GM23338 (cell line): Measurements from ENCODE around the gene WDR38.

Source experiments
- CREB1 ChIP-seq: fragments of 250-450 bp; sonication (Bioruptor Pico); IDR thresholded peaks from 2 replicates; pipeline ENCODE4 v1.5.0; 2020; ENCODE audit warnings: low read depth, mild to moderate bottlenecking, moderate library complexity
- CTCF ChIP-seq, 2 experiments: fragments of 200-600 bp in 1 of 2; sonication (generic) in 1 of 2; conservative IDR thresholded peaks; 2 replicates each; pipeline versions ENCODE4 v1.5.1 to v1.6.1; 2016 to 2017; ENCODE audit warnings: antibody characterized with exemption in 2 of 2, low read depth in 2 of 2, mild to moderate bottlenecking in 2 of 2, moderate library complexity in 1 of 2
- EZH2 ChIP-seq: fragments of 200-600 bp; sonication (generic); IDR thresholded peaks from one replicate; pipeline ENCODE4 v1.8.0; 2017; ENCODE audit warnings: antibody characterized with exemption, mild to moderate bottlenecking, low read depth; ENCODE audit not compliant: unreplicated experiment
- EZH2phosphoT487 ChIP-seq: fragments of 200-600 bp; sonication (generic); IDR thresholded peaks from one replicate; pipeline ENCODE4 v1.8.1; 2018; ENCODE audit warnings: antibody characterized with exemption; ENCODE audit not compliant: unreplicated experiment

- TF ChIP-seq EZH2 (no peak), CTCF (conservative IDR thresholded peaks at IDR 0.05; ENCODE audit: low read depth in 2 of 2) (no peak), CREB1 (CRISPR knock-in tag) (no peak), EZH2phosphoT487 (no peak)
Measured at GRCh38 chr9:124815601-124816000, 37.7 kb upstream of the WDR38 start.
